GM12892 (cell line): ENCODE results near the gene LRRC23.
"Not testable (repeated sequence)": the region's sequence is repeated elsewhere in the genome, so short reads cannot be mapped to it uniquely, and the experiment has no call there.

Experiments
- POLR2A ChIP-seq: IDR thresholded peaks from 2 replicates; pipeline ENCODE4 v1.6.1; 2011; ENCODE audit warnings: low read depth, low read length, control low read depth
- POLR2AphosphoS5 ChIP-seq: IDR thresholded peaks from 2 replicates; pipeline ENCODE4 v1.6.1; 2011; ENCODE audit warnings: low read depth, low read length, control low read depth
- TAF1 ChIP-seq: IDR thresholded peaks from 2 replicates; pipeline ENCODE4 v1.6.1; 2011; ENCODE audit warnings: low read depth, mild to moderate bottlenecking, control low read depth, low read length, borderline replicate concordance

DNA sequence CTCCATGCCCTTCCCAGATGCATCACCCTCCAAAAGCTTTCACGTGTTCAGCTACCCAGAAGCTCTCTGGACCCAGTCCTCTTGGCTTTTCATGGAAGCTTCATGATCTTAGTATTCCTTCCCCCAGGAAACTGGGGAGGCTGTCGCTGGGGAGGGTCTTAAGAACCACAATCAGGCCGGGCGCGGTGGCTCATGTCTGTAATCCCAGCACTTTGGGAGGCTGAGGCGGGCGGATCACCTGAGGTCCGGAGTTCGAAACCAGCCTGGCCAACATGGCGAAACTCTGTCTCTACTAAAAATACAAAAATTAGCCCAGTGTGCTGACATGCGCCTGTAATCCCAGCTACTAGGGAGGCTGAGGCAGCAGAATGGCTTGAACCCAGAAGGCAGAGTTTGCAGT is 3.5 kb downstream of the LRRC23 start:
- TF ChIP-seq POLR2AphosphoS5, POLR2A, TAF1: not testable (repeated sequence)
